A673 (cell line): ENCODE measurements around the gene TMEM178B. TPM values are rescaled to one million over a fixed set of nuclear protein-coding genes. Genes with fewer than 3 reads are reported as not detected.
"Not testable (repeated sequence)": the region's sequence is repeated elsewhere in the genome, so short reads cannot be mapped to it uniquely, and the experiment has no call there.

Experiments
- BruUV-seq: library from RNA; stranded (reverse); fragments of 400-500 nt; replicated peaks from 2 replicates; lab custom pipeline; 2021; lab: Mats Ljungman, UMichigan
- CTCF ChIA-PET: fragments of 300-600 bp; sonication (Branson Sonifier 250); formaldehyde crosslinking; loops from one replicate; lab custom pipeline; 2022; ENCODE audit warnings: antibody characterized with exemption; lab: Charles Lee
- POLR2A ChIA-PET: fragments of 300-600 bp; sonication (Branson Sonifier 250); formaldehyde crosslinking; loops from one replicate; lab custom pipeline; 2022; ENCODE audit warnings: antibody characterized with exemption; ENCODE audit not compliant: low non-redundant PET; lab: Charles Lee
- DNase-seq: peaks from one replicate; pipeline ENCODE4 v3.0.0-alpha.2; 2015; ENCODE audit warnings: low spot score
- H3K27ac ChIP-seq: fragments of 200-600 bp; sonication (generic); 2 replicates; pipeline ENCODE4 v1.5.1; 2016; ENCODE audit warnings: mixed run types, low read depth, mild to moderate bottlenecking, mixed read lengths, antibody characterized with exemption, low read length; ENCODE audit not compliant: poor library complexity, severe bottlenecking
- H3K27me3 ChIP-seq: fragments of 200-600 bp; sonication (generic); replicated peaks from 2 replicates; pipeline ENCODE4 v1.6.1; 2017; ENCODE audit warnings: mixed run types, low read depth, mild to moderate bottlenecking, mixed read lengths, antibody characterized with exemption, low read length; ENCODE audit not compliant: insufficient read depth, poor library complexity
- H3K36me3 ChIP-seq: fragments of 200-600 bp; sonication (generic); 2 replicates; pipeline ENCODE4 v1.6.1; 2016; ENCODE audit warnings: mixed run types, mild to moderate bottlenecking, mixed read lengths, antibody characterized with exemption, low read length; ENCODE audit not compliant: insufficient read depth, poor library complexity, severe bottlenecking
- H3K4me1 ChIP-seq: fragments of 200-600 bp; sonication (generic); 2 replicates; pipeline ENCODE4 v1.6.1; 2017; ENCODE audit warnings: mixed run types, mild to moderate bottlenecking, mixed read lengths, antibody characterized with exemption, low read length; ENCODE audit not compliant: insufficient read depth, poor library complexity, severe bottlenecking
- H3K4me3 ChIP-seq: fragments of 200-600 bp; sonication (generic); 2 replicates; pipeline ENCODE4 v1.5.1; 2016; ENCODE audit warnings: low read depth, mixed run types, mild to moderate bottlenecking, mixed read lengths, low read length; ENCODE audit not compliant: poor library complexity, severe bottlenecking
- H3K9me3 ChIP-seq: fragments of 200-600 bp; sonication (generic); 2 replicates; pipeline ENCODE4 v1.6.1; 2016; ENCODE audit warnings: mixed run types, low read depth, mild to moderate bottlenecking, mixed read lengths, antibody characterized with exemption, low read length; ENCODE audit not compliant: poor library complexity, severe bottlenecking
- EZH2 ChIP-seq: fragments of 200-600 bp; sonication (generic); IDR thresholded peaks from 2 replicates; pipeline ENCODE4 v1.6.1; 2017; ENCODE audit warnings: borderline replicate concordance, low read depth, mild to moderate bottlenecking, mixed read lengths, antibody characterized with exemption, low read length; ENCODE audit not compliant: poor library complexity, severe bottlenecking
- intact Hi-C: fragments of 100-400 bp; cut with micrococcal nuclease; formaldehyde crosslinking; loops from one replicate; pipeline ENCODE4 v1.10.0; 2022; ENCODE audit not compliant: unreplicated experiment
- total RNA-seq: library from RNA; stranded (reverse); gene quantifications from 2 replicates; pipeline ENCODE4 v1.2.3, GENCODE V29; 2021
- TF ChIP-seq, protein P1 (sequence below): fragments of 300-800, 200-600 bp; sonication (generic); conservative IDR thresholded peaks from 2 replicates; pipeline ENCODE4 v1.5.1; 2017; ENCODE audit warnings: low read depth, mild to moderate bottlenecking, antibody characterized with exemption, low read length, moderate library complexity, mixed read lengths

TMEM178B gene
- total RNA-seq, 1 experiment from 2014 or later = 2.8 TPM

DNA sequence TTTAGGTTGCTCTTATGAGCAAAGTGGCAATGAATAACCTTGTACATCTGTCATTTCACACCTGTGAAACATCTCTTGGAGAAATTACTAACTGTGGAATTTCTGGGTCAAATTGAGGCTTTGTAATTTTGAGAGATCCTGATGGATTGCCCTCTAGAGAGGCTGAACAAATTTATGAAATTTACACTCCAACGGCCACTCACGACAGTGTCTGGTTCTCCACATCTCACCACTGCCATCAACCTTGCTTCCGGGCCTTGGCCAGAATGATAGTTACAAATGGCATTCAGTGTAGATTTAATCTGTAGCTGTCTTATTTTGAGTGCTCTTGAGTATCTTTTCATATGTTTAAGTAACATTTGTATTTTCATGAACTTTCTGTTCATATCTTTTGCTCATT, 117.4 kb downstream of the TMEM178B start:
- Histone ChIP-seq H3K27ac (no peak overlapping the region), H3K4me3 (no peak overlapping the region), H3K9me3 (no peaks in the 10 kb centered on the region), H3K27me3 (no peaks in the 10 kb centered on the region), H3K4me1 (no peaks in the 10 kb centered on the region), H3K36me3 (no peaks in the 10 kb centered on the region)
- no peak for TF ChIP-seq EZH2
- TF ChIP-seq, protein P1, sequence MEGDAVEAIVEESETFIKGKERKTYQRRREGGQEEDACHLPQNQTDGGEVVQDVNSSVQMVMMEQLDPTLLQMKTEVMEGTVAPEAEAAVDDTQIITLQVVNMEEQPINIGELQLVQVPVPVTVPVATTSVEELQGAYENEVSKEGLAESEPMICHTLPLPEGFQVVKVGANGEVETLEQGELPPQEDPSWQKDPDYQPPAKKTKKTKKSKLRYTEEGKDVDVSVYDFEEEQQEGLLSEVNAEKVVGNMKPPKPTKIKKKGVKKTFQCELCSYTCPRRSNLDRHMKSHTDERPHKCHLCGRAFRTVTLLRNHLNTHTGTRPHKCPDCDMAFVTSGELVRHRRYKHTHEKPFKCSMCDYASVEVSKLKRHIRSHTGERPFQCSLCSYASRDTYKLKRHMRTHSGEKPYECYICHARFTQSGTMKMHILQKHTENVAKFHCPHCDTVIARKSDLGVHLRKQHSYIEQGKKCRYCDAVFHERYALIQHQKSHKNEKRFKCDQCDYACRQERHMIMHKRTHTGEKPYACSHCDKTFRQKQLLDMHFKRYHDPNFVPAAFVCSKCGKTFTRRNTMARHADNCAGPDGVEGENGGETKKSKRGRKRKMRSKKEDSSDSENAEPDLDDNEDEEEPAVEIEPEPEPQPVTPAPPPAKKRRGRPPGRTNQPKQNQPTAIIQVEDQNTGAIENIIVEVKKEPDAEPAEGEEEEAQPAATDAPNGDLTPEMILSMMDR = no peak
- intact Hi-C loops = no loop called here
- ChIA-PET POLR2A (no interaction called here), CTCF (no interaction called here)
- BruUV-seq = no TSS peak
- no peak for DNase-seq

DNA sequence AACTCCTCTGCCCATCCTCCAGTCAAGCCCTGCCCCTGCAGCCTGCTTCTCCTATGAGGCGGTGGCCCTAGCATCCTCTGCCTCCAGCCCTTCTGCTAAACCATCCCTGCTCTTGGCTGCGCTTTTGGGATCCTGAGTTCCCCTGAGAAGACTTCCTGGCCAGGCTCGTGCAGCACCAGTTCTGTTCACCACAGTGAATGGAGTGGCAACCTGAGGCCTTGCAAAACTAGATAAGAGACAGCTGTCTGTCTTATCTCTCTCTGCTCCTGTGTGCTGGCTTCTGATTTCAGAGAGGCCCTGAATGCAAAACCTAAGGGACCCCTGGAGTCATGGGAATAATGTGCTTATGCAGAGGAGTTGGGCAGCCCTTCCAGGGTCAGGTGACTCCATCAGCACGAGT, 119.2 kb downstream of the TMEM178B start:
- CTCF ChIA-PET = no interaction called here
- no TSS peak for BruUV-seq
- Histone ChIP-seq H3K9me3 (no peaks in the 10 kb centered on the region), H3K27ac (no peak overlapping the region), H3K27me3 (no peaks in the 10 kb centered on the region), H3K36me3 (no peaks in the 10 kb centered on the region), H3K4me3 (no peak overlapping the region), H3K4me1 (no peaks in the 10 kb centered on the region)
- intact Hi-C loops = no loop called here
- TF ChIP-seq EZH2 = no peak
- TF ChIP-seq, protein P1 = no peak
- DNase-seq = no peak
- POLR2A ChIA-PET = no interaction called here

GRCh38 chr7:141195722-141196121, 121.9 kb downstream of the TMEM178B start:
- POLR2A ChIA-PET, CTCF ChIA-PET, intact Hi-C loops: not testable (repeated sequence)

DNA sequence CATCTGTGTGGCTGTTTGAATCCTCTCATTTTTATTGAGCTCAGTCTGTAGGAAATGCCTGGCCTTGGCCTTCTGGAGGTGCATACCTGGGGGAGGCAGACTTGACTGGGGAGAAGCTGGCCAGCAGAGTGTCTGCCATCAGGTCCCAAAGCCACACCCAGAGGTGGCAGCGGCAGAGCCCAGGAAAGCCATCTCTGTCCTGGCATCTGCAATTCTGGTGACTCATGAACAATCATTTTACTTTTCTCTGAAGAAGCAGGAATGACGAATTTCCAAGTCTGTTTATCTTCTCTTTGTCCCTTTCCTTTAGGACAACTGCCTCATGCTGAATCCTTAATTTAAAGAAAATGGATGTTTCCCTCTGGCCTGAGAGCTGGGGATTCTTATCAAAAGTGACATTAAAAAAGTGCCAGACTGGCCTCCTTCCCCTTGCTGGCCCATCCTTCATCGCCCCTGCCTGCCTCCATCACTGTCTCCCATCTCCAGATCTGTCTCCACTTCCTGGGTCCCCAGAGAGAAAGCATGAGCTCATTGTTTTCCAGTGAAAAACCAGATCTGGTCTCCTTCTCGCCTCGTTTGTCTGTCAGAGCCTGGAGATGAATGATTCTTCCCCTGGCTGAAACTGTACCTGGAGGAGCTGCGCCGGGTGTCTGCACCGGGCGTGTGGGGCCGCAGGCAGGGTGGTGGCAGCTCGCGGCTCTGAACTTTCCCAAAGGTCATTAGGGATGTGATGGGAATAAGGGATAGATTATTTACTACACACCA, 124.5 kb downstream of the TMEM178B start:
- peaks cover 3% of the 10 kb centered on the region for H3K27me3 ChIP-seq
- CTCF ChIA-PET = no interaction called here
- H3K4me1 ChIP-seq = no peaks in the 10 kb centered on the region
- POLR2A ChIA-PET = no interaction called here
- H3K4me3 ChIP-seq = no peak overlapping the region
- no peak overlapping the region for H3K27ac ChIP-seq
- intact Hi-C loops = no loop called here
- no peak for TF ChIP-seq EZH2
- TF ChIP-seq, protein P1 = no peak
- no TSS peak for BruUV-seq
- H3K36me3 ChIP-seq = no peaks in the 10 kb centered on the region
- DNase-seq = no peak
- H3K9me3 ChIP-seq = no peaks in the 10 kb centered on the region

More at GRCh38 chr7:141195722-141196121, 121.9 kb downstream of the TMEM178B start:
- H3K36me3 ChIP-seq, H3K4me3 ChIP-seq, BruUV-seq, H3K27me3 ChIP-seq, H3K9me3 ChIP-seq, H3K4me1 ChIP-seq, H3K27ac ChIP-seq, DNase-seq: not testable (repeated sequence)
